Activated CD8-positive, alpha-beta T cell treated with anti-CD3 and anti-CD28 coated beads, Interleukin-2, amount 10 ng/mL, durations not matched to agents 7 days and 5 days (primary cell): Measurements from ENCODE around the gene SMIM29. TPM values are rescaled to one million over a fixed set of nuclear protein-coding genes. Genes with fewer than 3 reads are reported as not detected.
A peak's percentile ranks its signal among the peaks of the same experiment; 100 is the strongest.
"Not testable (repeated sequence)": the region's sequence is repeated elsewhere in the genome, so short reads cannot be mapped to it uniquely, and the experiment has no call there.

Experiments used
- ATAC-seq: fragments of 150-1000 bp; cut with Tn5 transposase; one replicate; pipeline ENCODE4 v1.10.0; 2021; ENCODE audit warnings: moderate library complexity
- CTCF ChIA-PET: fragments of 350-600 bp; sonication (Branson Sonifier 250); formaldehyde crosslinking; loops from one replicate; lab custom pipeline; 2021; ENCODE audit warnings: antibody characterized with exemption; lab: Charles Lee
- POLR2A ChIA-PET: fragments of 350-600 bp; sonication (Branson Sonifier 250); formaldehyde crosslinking; loops from one replicate; lab custom pipeline; 2021; ENCODE audit warnings: antibody characterized with exemption; lab: Charles Lee
- DNase-seq: peaks from one replicate; pipeline ENCODE4 v3.0.0-alpha.2; 2020
- H3K27ac Mint-ChIP-seq: one replicate; pipeline ENCODE4 v1.8.0; 2021; ENCODE audit warnings: mild to moderate bottlenecking, mixed read lengths
- H3K27me3 Mint-ChIP-seq: one replicate; pipeline ENCODE4 v1.8.0; 2021; ENCODE audit warnings: low read depth, mixed read lengths
- H3K36me3 Mint-ChIP-seq: one replicate; pipeline ENCODE4 v1.8.0; 2021; ENCODE audit warnings: low read depth, mixed read lengths
- H3K4me1 Mint-ChIP-seq: one replicate; pipeline ENCODE4 v1.8.0; 2021; ENCODE audit warnings: low read depth, mixed read lengths
- H3K4me3 Mint-ChIP-seq: one replicate; pipeline ENCODE4 v1.8.0; 2021; ENCODE audit warnings: mild to moderate bottlenecking, mixed read lengths
- H3K9me3 Mint-ChIP-seq: one replicate; pipeline ENCODE4 v1.8.0; 2022; ENCODE audit warnings: mixed read lengths; ENCODE audit not compliant: insufficient read depth
- total RNA-seq, 2 experiments: library from RNA; stranded (reverse); gene quantifications; one replicate each; pipeline ENCODE4 v1.2.3, GENCODE V29; 2021

The SMIM29 gene
- total RNA-seq, 2 experiments from 2014 or later, result 21.3 to 26.7 TPM

DNA sequence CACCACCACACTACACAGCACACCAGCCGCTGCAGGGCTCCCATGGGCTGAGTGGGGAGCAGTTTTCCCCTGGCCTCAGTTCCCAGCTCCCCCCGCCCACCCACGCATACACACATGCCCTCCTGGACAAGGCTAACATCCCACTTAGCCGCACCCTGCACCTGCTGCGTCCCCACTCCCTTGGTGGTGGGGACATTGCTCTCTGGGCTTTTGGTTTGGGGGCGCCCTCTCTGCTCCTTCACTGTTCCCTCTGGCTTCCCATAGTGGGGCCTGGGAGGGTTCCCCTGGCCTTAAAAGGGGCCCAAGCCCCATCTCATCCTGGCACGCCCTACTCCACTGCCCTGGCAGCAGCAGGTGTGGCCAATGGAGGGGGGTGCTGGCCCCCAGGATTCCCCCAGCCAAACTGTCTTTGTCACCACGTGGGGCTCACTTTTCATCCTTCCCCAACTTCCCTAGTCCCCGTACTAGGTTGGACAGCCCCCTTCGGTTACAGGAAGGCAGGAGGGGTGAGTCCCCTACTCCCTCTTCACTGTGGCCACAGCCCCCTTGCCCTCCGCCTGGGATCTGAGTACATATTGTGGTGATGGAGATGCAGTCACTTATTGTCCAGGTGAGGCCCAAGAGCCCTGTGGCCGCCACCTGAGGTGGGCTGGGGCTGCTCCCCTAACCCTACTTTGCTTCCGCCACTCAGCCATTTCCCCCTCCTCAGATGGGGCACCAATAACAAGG lies 3.6 kb downstream of the SMIM29 start:
- DNase-seq, H3K27me3 Mint-ChIP-seq, H3K4me3 Mint-ChIP-seq, H3K9me3 Mint-ChIP-seq, ATAC-seq: not testable (repeated sequence)
- ChIA-PET CTCF (interaction anchor here (1.6 kb wide), 1 partner anchor 146 kb away, joined by 4 read pairs; no protein-coding TSS in a partner anchor), POLR2A (interaction anchor here (2.4 kb wide), 1 partner anchor 9 kb away, joined by 13 read pairs; the partner anchor contains the start of gene HMGA1)
- Mint-ChIP-seq H3K36me3 (peaks cover 52% of the 10 kb centered on the region), H3K4me1 (peaks cover 79% of the 10 kb centered on the region), H3K27ac (peak overlapping the region; percentile 67)

DNA sequence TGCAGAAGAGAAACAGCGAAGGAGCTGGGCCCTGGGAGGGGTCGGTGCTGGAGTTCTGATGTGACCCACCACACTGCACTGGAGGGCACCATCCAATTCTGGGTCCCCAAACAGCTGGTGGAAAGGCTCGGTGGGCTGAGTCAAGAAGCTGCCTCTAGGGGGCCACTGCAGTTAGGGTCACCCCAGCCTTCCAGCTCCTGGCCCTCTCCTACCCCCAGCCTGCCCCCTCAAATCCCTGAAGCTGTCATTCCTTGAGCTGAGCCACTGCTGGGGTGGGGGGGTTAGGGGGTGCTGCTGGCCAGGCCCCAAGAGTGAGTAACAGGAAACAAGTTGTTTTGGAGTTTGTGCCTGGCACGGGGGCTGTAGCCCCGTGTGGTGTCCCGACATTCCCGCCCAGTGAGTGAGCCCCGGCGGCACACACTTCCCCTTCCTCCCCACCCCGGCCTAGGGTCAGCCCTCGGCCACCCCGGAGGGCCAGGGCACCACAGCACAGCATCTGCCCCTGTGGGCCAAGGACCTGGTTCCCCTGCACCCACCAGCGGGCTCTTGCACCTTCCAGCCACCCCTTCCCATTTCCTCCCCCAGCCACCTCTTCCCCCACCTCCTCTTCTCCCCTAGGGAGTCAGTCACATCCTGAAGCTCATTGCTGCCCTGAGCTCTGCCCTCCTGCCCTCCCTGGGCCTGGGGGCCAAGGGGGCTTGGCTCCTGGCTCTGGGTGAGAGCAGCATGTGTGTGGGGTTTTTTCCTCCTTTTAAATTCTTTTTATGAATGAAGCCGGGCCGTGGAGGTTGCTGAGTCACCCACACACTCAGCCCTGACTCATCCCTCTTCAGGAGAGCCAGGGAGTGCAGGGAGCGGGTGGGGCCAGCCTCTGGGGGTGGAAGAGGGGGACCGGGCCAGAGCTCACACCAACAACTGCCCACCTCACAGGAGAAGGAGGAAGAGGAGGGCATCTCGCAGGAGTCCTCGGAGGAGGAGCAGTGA lies 4.6 kb downstream of the SMIM29 start:
- Mint-ChIP-seq H3K27ac (peak overlapping the region; percentile 69), H3K9me3 (no peaks in the 10 kb centered on the region), H3K36me3 (peaks cover 56% of the 10 kb centered on the region), H3K27me3 (no peaks in the 10 kb centered on the region), H3K4me1 (peaks cover 82% of the 10 kb centered on the region), H3K4me3 (no peak overlapping the region)
- ChIA-PET POLR2A (no interaction called here), CTCF (interaction anchor here (0.6 to 1.6 kb wide), 4 partner anchors 49 to 216 kb away, joined by 3 to 4 read pairs (median 3); no protein-coding TSS in a partner anchor)
- DNase-seq (no peak), ATAC-seq (no peak)

DNA sequence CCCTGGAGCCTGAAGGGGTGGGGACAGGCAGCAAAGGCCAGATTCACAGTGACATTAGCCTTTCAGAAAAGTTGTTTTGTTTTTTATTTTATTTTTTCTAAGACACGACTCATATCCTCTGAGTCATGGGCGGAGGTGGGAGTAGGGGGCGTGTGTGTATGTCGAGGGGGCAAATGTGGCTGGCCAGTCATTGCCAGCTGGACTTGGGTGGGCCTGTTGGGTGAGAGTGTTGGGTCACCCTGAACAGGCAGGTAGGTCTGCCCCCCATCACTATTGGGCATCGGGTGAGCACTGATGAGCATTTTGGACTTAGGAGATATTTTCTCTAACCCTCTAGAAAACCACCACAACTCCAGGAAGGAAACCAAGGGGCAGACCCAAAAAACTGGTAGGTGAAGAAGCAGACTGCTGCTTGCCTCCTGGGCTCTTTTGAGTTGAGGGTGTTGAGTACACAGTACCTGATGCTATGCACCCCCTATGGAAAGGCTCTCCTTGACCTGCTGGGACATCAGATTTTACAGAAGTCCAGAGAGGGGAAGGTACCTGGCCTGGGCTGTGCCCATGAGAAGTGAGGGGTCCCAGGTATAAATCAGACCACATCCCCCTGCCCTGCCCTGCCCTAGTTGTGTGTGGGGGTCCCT lies 5.6 kb downstream of the SMIM29 start:
- no peaks in the 10 kb centered on the region for H3K27me3 Mint-ChIP-seq
- DNase-seq (no peak), ATAC-seq (no peak)
- peaks cover 88% of the 10 kb centered on the region for H3K4me1 Mint-ChIP-seq
- ChIA-PET CTCF (interaction anchor here (0.6 to 1.6 kb wide), 5 partner anchors 48 to 217 kb away, joined by 3 to 4 read pairs (median 3); no protein-coding TSS in a partner anchor), POLR2A (no interaction called here)
- no peak overlapping the region for H3K4me3 Mint-ChIP-seq
- H3K36me3 Mint-ChIP-seq, result peaks cover 65% of the 10 kb centered on the region
- no peaks in the 10 kb centered on the region for H3K9me3 Mint-ChIP-seq
- H3K27ac Mint-ChIP-seq, result peak overlapping the region; percentile 69

DNA sequence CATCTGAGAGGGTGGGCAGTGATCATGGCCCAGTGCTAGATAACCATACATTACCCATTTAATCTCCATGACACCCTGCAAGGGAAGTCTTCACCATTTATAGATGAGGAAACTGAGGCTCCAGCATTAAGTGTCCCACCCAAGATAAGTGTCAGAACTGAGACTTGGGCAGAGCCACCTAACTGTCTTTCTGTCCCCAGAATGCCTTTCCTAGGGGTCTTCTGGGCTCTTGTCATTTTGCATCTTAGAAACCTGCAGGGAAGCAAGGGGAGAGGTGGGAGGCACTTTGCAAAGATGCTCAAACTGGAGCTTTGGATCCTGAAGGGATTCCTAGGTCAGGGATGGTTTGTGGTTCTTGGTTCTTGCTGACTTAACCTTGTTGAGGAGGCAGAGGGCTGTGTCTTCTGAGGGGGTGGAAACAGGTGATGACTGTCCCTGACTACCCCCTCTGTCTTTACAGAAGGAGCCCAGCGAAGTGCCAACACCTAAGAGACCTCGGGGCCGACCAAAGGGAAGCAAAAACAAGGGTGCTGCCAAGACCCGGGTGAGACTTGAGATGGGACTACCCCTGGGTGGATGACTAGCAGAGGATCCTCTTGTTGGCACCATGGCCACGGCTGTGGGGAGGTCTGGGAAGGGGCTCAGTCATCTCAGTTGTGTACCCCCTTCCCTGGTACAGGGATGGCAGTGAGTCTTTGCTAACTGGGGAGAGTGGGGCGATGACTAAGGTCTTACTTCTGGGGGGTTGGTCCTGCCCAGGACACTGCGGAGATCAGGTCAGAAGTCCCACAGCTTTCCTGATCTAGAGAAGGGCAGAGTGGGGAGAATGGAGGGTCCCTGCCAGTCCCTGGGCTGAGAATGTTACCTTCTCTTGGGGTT lies 6.3 kb downstream of the SMIM29 start:
- ChIA-PET POLR2A (no interaction called here), CTCF (interaction anchor here (1.4 to 1.5 kb wide), 2 partner anchors 173 to 527 kb away, joined by 3 read pairs; no protein-coding TSS in a partner anchor)
- Mint-ChIP-seq H3K4me1 (peaks cover 82% of the 10 kb centered on the region), H3K4me3 (no peak overlapping the region), H3K27ac (peak overlapping the region; percentile 69), H3K36me3 (peaks cover 65% of the 10 kb centered on the region), H3K27me3 (no peaks in the 10 kb centered on the region), H3K9me3 (no peaks in the 10 kb centered on the region)
- ATAC-seq (no peak), DNase-seq (no peak)

DNA sequence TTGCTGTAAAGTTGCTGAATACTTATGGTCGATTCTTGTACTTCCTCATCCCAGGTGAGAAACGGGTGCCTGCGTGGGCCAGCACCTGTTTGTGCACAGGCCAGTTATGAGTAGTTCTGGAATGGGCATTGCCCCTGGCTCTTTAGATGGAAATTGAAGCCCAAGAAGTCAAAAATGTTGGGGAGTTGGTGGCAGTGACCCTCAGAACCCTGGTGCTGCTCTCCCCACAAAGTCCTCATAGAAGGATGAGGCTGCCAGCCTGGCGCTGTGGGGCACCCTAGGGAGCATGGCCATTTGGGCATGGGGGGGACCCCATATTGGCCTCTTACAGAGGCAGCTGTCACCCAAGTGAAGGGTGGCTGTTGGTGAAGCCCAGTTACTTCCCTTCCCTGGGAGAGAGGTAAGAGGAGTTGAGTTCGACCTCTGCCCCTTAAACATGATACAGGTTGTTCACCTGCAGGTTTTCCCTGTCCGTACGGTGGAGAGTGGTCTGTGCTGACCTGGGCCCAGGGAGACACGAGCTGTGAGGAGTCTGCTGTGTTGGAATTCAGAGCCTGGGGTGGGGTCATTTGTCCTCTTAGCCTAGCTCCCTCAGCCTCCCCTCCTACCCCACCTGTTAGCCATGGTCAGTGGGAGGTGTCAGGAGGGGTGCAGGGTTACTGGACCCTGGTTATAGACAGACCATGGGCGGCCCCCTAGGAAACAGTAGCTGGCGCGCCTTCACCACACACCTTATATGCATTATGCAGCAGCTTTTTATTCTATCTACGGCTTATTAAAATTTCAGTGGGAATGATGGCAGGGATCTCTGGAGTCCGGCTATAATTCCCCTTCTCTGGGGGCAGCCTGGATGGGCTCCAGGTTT lies 7.2 kb downstream of the SMIM29 start:
- Mint-ChIP-seq H3K36me3 (peaks cover 65% of the 10 kb centered on the region), H3K27me3 (no peaks in the 10 kb centered on the region), H3K4me3 (no peak overlapping the region), H3K4me1 (peaks cover 75% of the 10 kb centered on the region), H3K27ac (peak overlapping the region; percentile 69), H3K9me3 (no peaks in the 10 kb centered on the region)
- ChIA-PET POLR2A (interaction anchor here (0.5 kb wide), 1 partner anchor 580 kb away, joined by 3 read pairs; no protein-coding TSS in a partner anchor), CTCF (interaction anchor here (0.6 to 1.4 kb wide), 2 partner anchors 173 to 528 kb away, joined by 3 read pairs; no protein-coding TSS in a partner anchor)
- no peak for ATAC-seq
- no peak for DNase-seq

DNA sequence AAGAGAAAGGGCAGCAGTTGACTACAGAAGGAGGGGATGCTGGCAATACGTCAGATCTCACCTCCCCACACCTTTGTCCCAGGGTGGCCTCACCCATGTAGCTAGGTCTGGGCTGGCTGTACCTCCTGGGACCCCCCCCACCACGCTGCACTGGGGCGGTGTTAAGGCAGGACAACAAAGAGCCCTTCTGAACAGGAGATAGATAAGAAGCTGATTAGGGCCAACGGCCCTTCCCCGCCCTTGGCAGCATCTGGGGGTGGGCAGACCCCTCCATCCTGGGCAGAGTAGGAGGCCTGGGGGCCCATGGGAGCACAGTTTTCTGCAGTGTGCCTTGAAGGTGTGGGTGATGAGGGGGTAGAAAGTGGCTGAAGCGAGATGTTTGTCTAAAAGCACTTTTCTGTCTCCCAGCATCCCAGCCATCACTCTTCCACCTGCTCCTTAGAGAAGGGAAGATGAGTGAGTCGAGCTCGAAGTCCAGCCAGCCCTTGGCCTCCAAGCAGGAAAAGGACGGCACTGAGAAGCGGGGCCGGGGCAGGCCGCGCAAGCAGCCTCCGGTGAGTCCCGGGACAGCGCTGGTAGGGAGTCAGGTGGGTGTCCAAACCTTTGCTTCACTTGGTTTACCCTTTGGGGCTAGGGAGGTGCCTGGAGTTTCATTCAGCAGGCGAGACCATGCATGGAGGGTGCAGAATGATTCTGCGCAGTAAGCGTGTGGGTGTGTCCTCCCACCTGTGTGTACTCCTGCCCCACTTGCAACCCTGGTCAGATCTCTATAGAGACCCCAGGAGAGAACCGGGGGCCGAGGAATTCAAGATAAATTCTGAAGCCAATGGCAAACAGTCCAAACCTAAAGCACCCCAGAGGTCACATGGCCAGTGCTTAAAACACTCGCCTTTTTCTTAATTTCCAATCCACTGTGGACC lies 8.2 kb downstream of the SMIM29 start:
- DNase-seq (no peak), ATAC-seq (no peak)
- POLR2A ChIA-PET, result interaction anchor here (0.5 to 0.9 kb wide), 4 partner anchors 30 to 186 kb away, joined by 3 to 5 read pairs (median 3); partner anchors contain the start of gene RPS10
- Mint-ChIP-seq H3K4me3 (no peak overlapping the region), H3K4me1 (peaks cover 72% of the 10 kb centered on the region), H3K27ac (peak overlapping the region; percentile 39), H3K36me3 (peaks cover 61% of the 10 kb centered on the region), H3K27me3 (no peaks in the 10 kb centered on the region), H3K9me3 (no peaks in the 10 kb centered on the region)
- CTCF ChIA-PET, result interaction anchor here (1.2 to 1.5 kb wide), 2 partner anchors 9 to 44 kb away, joined by 3 to 5 read pairs; no protein-coding TSS in a partner anchor

DNA sequence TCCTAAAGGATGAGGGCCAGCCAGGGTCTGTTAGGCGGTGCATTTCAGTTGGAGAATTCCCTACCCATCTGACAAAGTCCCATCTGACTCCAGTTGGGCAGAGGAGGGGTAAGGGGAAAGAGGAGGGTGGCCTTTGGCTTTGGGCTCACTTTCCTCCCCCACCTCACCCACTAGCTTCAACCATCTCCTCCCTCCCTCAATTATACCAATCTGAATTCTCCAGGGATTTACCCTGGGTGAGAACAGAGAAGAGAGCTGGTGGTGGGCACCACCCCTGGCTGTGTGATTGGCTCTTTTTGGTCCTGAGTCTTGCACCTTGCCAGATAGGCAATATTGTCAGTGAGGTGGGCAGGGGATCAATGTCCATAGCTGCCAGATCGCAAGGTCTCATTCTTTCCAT lies 8.9 kb downstream of the SMIM29 start:
- no peak for ATAC-seq
- ChIA-PET CTCF (interaction anchor here (1.2 to 1.5 kb wide), 2 partner anchors 10 to 44 kb away, joined by 3 to 5 read pairs; no protein-coding TSS in a partner anchor), POLR2A (interaction anchor here (0.9 kb wide), 1 partner anchor 176 kb away, joined by 3 read pairs; no protein-coding TSS in a partner anchor)
- peaks cover 56% of the 10 kb centered on the region for H3K36me3 Mint-ChIP-seq
- peaks cover 65% of the 10 kb centered on the region for H3K4me1 Mint-ChIP-seq
- no peaks in the 10 kb centered on the region for H3K27me3 Mint-ChIP-seq
- DNase-seq, result no peak
- H3K9me3 Mint-ChIP-seq, result no peaks in the 10 kb centered on the region
- H3K4me3 Mint-ChIP-seq, result no peak overlapping the region
- no peak overlapping the region for H3K27ac Mint-ChIP-seq

DNA sequence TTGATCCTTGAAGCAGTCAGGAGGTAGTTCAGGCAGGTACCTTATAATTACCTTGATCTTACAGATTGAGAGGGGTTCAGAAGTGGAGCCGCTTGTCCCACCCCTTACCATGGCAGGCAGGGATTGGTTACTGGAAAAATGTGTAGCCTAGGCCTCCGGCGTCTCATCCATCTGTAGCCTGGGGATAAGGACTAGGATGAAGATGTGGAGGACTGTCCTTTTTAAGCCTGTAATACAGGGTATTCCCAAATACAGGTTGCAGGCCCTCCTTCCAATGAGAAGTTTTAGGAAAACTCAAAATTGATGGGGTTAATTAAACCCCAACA lies 9.3 kb downstream of the SMIM29 start:
- ATAC-seq (no peak), DNase-seq (no peak)
- peak overlapping the region; percentile 96 for H3K27ac Mint-ChIP-seq
- no peaks in the 10 kb centered on the region for H3K9me3 Mint-ChIP-seq
- no peak overlapping the region for H3K4me3 Mint-ChIP-seq
- H3K27me3 Mint-ChIP-seq, result no peaks in the 10 kb centered on the region
- ChIA-PET POLR2A (no interaction called here), CTCF (interaction anchor here (1.2 to 1.5 kb wide), 2 partner anchors 10 to 43 kb away, joined by 3 to 5 read pairs; no protein-coding TSS in a partner anchor)
- peaks cover 64% of the 10 kb centered on the region for H3K4me1 Mint-ChIP-seq
- H3K36me3 Mint-ChIP-seq, result peaks cover 52% of the 10 kb centered on the region
